PC-3 (cell line): ENCODE data around the gene CYP17A1. TPM values are rescaled to one million over a fixed set of nuclear protein-coding genes. Genes with fewer than 3 reads are reported as not detected.

Experiments
- ATAC-seq: fragments of 200-7000 bp; cut with Tn5 transposase; 2 replicates; pipeline ENCODE4 v1.9.1; 2020; ENCODE audit warnings: mild to moderate bottlenecking, moderate library complexity
- BruUV-seq: library from RNA; stranded (reverse); fragments of 400-500 nt; replicated peaks from 2 replicates; lab custom pipeline; 2021; lab: Mats Ljungman, UMichigan
- CTCF ChIA-PET: fragments of 300-600 bp; sonication (Branson Sonifier 250); formaldehyde crosslinking; loops from one replicate; lab custom pipeline; 2022; ENCODE audit warnings: antibody characterized with exemption; lab: Charles Lee
- POLR2A ChIA-PET: fragments of 300-600 bp; sonication (Branson Sonifier 250); formaldehyde crosslinking; loops from one replicate; lab custom pipeline; 2022; ENCODE audit warnings: antibody characterized with exemption; ENCODE audit not compliant: unreplicated experiment; lab: Charles Lee
- DNase-seq: peaks from one replicate; pipeline ENCODE4 v3.0.0-alpha.2; 2015
- H2AFZ ChIP-seq: fragments of 300-600 bp; sonication (generic); 2 replicates; pipeline ENCODE4 v1.6.0; 2016; ENCODE audit warnings: antibody characterized with exemption, low read length
- H3F3A ChIP-seq: fragments of 300-600 bp; sonication (generic); one replicate; pipeline ENCODE4 v1.6.0; 2017; ENCODE audit warnings: antibody characterized with exemption, low read length, control low read depth, mild to moderate bottlenecking; ENCODE audit not compliant: unreplicated experiment
- H3K27ac ChIP-seq: fragments of 300-600 bp; sonication (generic); 2 replicates; pipeline ENCODE4 v1.5.1; 2016; ENCODE audit warnings: mild to moderate bottlenecking, low read length
- H3K27me3 ChIP-seq: fragments of 300-600 bp; sonication (generic); 2 replicates; pipeline ENCODE4 v1.6.1; 2016; ENCODE audit warnings: low read length, mixed read lengths
- H3K36me3 ChIP-seq: fragments of 300-600 bp; sonication (generic); 2 replicates; pipeline ENCODE4 v1.6.1; 2016; ENCODE audit warnings: low read depth, mixed run types, low read length, mixed read lengths
- H3K4me1 ChIP-seq: fragments of 300-600 bp; sonication (generic); 2 replicates; pipeline ENCODE4 v1.5.1; 2016; ENCODE audit warnings: low read length; ENCODE audit not compliant: insufficient read depth
- H3K4me2 ChIP-seq: fragments of 300-600 bp; sonication (generic); 2 replicates; pipeline ENCODE4 v1.6.0; 2016; ENCODE audit warnings: low read length
- H3K4me3 ChIP-seq: fragments of 300-600 bp; sonication (generic); 2 replicates; pipeline ENCODE4 v1.5.1; 2016; ENCODE audit warnings: mild to moderate bottlenecking, low read length, mixed read lengths
- H3K79me2 ChIP-seq: fragments of 300-600 bp; sonication (generic); 2 replicates; pipeline ENCODE4 v1.6.1; 2017; ENCODE audit warnings: low read length, mixed read lengths
- H3K9ac ChIP-seq: fragments of 300-600 bp; sonication (generic); 2 replicates; pipeline ENCODE4 v1.6.0; 2016; ENCODE audit warnings: mild to moderate bottlenecking, low read length
- H3K9me2 ChIP-seq: fragments of 300-600 bp; sonication (generic); replicated peaks from 2 replicates; pipeline ENCODE4 v1.6.1; 2016; ENCODE audit warnings: mixed run types, low read length, mixed read lengths
- H3K9me3 ChIP-seq: fragments of 300-600 bp; sonication (generic); 2 replicates; pipeline ENCODE4 v1.6.1; 2016; ENCODE audit warnings: low read length, mixed read lengths
- H4K20me1 ChIP-seq: fragments of 300-600 bp; sonication (generic); 2 replicates; pipeline ENCODE4 v1.6.1; 2016; ENCODE audit warnings: low read length, mixed read lengths
- EZH2 ChIP-seq: fragments of 300-600 bp; sonication (generic); IDR thresholded peaks from one replicate; pipeline ENCODE4 v1.6.1; 2017; ENCODE audit warnings: antibody characterized with exemption, mild to moderate bottlenecking, low read length; ENCODE audit not compliant: unreplicated experiment
- EZH2phosphoT487 ChIP-seq: fragments of 300-600 bp; sonication (generic); IDR thresholded peaks from 2 replicates; pipeline ENCODE4 v1.6.1; 2018; ENCODE audit warnings: mild to moderate bottlenecking, antibody characterized with exemption, low read length, borderline replicate concordance
- intact Hi-C: fragments of 100-400 bp; cut with micrococcal nuclease; formaldehyde crosslinking; loops from 2 replicates; pipeline ENCODE4 v1.9.0; 2023
- total RNA-seq: library from RNA; depleted of rRNA; stranded (reverse); fragments of >200 nt; gene quantifications from 2 replicates; pipeline ENCODE4 v1.2.3, GENCODE V29; 2014
- TF ChIP-seq, protein P1 (sequence below): fragments of 300-600 bp; sonication (generic); conservative IDR thresholded peaks from 2 replicates; pipeline ENCODE4 v1.5.1; 2017; ENCODE audit warnings: antibody characterized with exemption, low read depth, mild to moderate bottlenecking, low read length

CYP17A1 gene
- total RNA-seq, 1 experiment from 2014 or later = not detected

- CTCF ChIA-PET = no interaction called here
- no TSS peak for BruUV-seq
These were observed 5.7 kb downstream of the CYP17A1 start for GRCh38 chr10:102831322-102832071.

DNA sequence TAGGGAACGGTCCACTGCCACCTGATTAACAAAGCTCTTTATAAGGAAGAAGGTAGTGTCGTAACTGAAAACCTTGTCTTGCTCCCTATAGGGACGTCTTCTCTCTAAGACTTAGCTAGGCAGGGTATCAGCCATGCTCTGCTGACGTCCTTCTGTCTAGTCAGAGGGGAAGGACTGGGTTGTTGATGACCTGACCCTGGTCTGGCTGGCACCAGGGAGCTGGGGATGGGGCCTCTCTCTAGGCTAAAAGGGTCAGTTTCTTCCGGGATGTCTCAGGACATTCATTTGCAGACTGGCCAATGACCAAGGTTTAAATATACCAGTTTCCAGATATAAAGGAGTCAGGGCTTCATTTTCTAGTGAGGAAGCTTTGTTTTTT lies 9.6 kb downstream of the CYP17A1 start:
- Histone ChIP-seq H3K9ac (no peak overlapping the region), H3K4me3 (no peak overlapping the region), H3K27ac (no peak overlapping the region), H3K36me3 (no peaks in the 10 kb centered on the region), H3K79me2 (no peaks in the 10 kb centered on the region), H4K20me1 (no peaks in the 10 kb centered on the region), H3K27me3 (no peaks in the 10 kb centered on the region), H3K4me1 (no peaks in the 10 kb centered on the region), H3K4me2 (no peak overlapping the region), H3F3A (no peaks in the 10 kb centered on the region), H3K9me2 (no peaks in the 10 kb centered on the region), H3K9me3 (no peaks in the 10 kb centered on the region), H2AFZ (no peak overlapping the region)
- ChIA-PET POLR2A (no interaction called here), CTCF (no interaction called here)
- intact Hi-C loops = no loop called here
- ATAC-seq (no peak), DNase-seq (no peak)
- TF ChIP-seq, protein P1, sequence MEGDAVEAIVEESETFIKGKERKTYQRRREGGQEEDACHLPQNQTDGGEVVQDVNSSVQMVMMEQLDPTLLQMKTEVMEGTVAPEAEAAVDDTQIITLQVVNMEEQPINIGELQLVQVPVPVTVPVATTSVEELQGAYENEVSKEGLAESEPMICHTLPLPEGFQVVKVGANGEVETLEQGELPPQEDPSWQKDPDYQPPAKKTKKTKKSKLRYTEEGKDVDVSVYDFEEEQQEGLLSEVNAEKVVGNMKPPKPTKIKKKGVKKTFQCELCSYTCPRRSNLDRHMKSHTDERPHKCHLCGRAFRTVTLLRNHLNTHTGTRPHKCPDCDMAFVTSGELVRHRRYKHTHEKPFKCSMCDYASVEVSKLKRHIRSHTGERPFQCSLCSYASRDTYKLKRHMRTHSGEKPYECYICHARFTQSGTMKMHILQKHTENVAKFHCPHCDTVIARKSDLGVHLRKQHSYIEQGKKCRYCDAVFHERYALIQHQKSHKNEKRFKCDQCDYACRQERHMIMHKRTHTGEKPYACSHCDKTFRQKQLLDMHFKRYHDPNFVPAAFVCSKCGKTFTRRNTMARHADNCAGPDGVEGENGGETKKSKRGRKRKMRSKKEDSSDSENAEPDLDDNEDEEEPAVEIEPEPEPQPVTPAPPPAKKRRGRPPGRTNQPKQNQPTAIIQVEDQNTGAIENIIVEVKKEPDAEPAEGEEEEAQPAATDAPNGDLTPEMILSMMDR = no peak
- TF ChIP-seq EZH2 (no peak), EZH2phosphoT487 (no peak)
- BruUV-seq = no TSS peak

More at GRCh38 chr10:102831322-102832071, 5.7 kb downstream of the CYP17A1 start:
- no peaks in the 10 kb centered on the region for H3K79me2 ChIP-seq
- H2AFZ ChIP-seq = no peak overlapping the region
- no peaks in the 10 kb centered on the region for H4K20me1 ChIP-seq
- H3K36me3 ChIP-seq = no peaks in the 10 kb centered on the region
- peaks cover 5% of the 10 kb centered on the region; the same call in 1 of the 2 replicates for H3K4me1 ChIP-seq
- no peak overlapping the region for H3K27ac ChIP-seq
- H3K4me2 ChIP-seq = no peak overlapping the region
- H3K9ac ChIP-seq = no peak overlapping the region
- no peaks in the 10 kb centered on the region for H3F3A ChIP-seq
- POLR2A ChIA-PET = no interaction called here
- TF ChIP-seq EZH2phosphoT487 = no peak
- TF ChIP-seq EZH2 = no peak
- TF ChIP-seq, protein P1 = no peak
- H3K4me3 ChIP-seq = no peak overlapping the region
- ATAC-seq = no peak
- intact Hi-C loops = no loop called here
- H3K9me3 ChIP-seq = no peaks in the 10 kb centered on the region
- H3K9me2 ChIP-seq = no peaks in the 10 kb centered on the region
- H3K27me3 ChIP-seq = no peaks in the 10 kb centered on the region
- no peak for DNase-seq

DNA sequence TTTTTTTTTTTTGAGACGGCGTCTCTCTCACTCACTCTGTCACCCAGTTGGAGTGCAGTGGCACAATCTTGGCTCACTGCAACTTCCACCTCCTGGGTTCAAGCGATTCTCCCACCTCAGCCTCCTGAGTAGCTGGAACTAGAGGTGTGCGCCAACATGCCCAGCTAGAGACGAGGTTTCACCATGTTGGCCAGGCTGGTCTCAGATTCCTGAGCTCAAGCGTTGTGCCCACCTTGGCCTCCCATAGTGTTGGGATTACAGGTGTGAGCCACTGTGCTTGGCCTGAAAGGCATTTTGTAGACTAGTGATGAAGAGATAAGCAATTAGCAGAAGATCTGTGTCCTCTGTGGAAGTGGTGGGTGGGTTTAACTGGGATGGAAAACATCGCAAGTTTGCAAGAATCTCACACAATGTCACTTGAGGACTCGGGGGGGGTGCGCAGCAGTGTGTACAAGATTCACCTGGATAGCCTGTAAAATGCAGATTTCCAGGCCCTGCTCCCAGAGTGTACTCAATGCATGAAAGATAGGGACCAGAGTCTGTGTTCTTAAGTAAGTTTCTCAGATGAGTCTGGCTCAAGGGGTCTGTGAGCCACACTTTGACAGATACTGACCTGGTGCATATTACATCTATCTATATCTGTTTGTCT lies 10.9 kb downstream of the CYP17A1 start:
- DNase-seq = no peak
- no peaks in the 10 kb centered on the region for H3K4me1 ChIP-seq
- no peaks in the 10 kb centered on the region for H3K36me3 ChIP-seq
- BruUV-seq = no TSS peak
- no peak overlapping the region for H3K4me2 ChIP-seq
- TF ChIP-seq, protein P1 = no peak
- TF ChIP-seq EZH2phosphoT487 = no peak
- no peak for TF ChIP-seq EZH2
- intact Hi-C loops = no loop called here
- ChIA-PET CTCF (no interaction called here), POLR2A (no interaction called here)
- no peaks in the 10 kb centered on the region for H4K20me1 ChIP-seq
- no peak overlapping the region for H3K4me3 ChIP-seq
- no peaks in the 10 kb centered on the region for H3K79me2 ChIP-seq
- H2AFZ ChIP-seq = no peak overlapping the region
- ATAC-seq = no peak
- H3K9me2 ChIP-seq = no peaks in the 10 kb centered on the region
- no peak overlapping the region for H3K27ac ChIP-seq
- H3F3A ChIP-seq = no peaks in the 10 kb centered on the region
- no peak overlapping the region for H3K9ac ChIP-seq
- H3K27me3 ChIP-seq = no peaks in the 10 kb centered on the region
- H3K9me3 ChIP-seq = no peaks in the 10 kb centered on the region
